Activated CD8-positive, alpha-beta memory T cell treated with anti-CD3 and anti-CD28 coated beads for 36 hours (primary cell): Measurements from ENCODE around the gene CSN1S1. TPM values are rescaled to one million over a fixed set of nuclear protein-coding genes. Genes with fewer than 3 reads are reported as not detected.

Experiments
- CTCF ChIA-PET: fragments of 350-600 bp; sonication (Branson Sonifier 250); formaldehyde crosslinking; loops from one replicate; lab custom pipeline; 2021; ENCODE audit warnings: antibody characterized with exemption; lab: Charles Lee
- POLR2A ChIA-PET: fragments of 350-600 bp; sonication (Branson Sonifier 250); formaldehyde crosslinking; loops from one replicate; lab custom pipeline; 2021; ENCODE audit warnings: antibody characterized with exemption; lab: Charles Lee
- total RNA-seq, 2 experiments: library from RNA; stranded (reverse); gene quantifications; one replicate each; pipeline ENCODE4 v1.2.3, GENCODE V29; 2021

The CSN1S1 gene
- total RNA-seq, 2 experiments from 2014 or later, result not detected

DNA sequence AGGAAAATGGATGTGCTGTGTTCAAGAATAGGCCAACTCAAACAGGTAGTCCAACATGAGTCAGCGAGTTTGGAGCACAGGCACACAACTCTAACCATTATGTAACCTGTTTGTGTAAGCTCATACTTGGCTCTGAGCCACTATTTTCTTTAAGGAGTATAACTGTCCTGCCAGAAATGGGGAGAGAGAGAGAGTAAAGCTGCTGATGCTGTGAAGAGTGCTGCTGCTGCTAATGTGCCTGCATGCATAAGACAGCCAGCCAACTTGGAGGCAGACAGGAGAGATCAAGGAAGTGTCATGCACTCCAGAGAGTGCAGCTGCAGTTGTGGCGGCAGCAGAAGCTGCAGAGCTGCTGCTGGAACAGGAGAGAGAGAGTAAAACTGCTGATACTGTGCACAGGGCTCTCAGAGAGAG, 53.2 kb downstream of the CSN1S1 start:
- ChIA-PET POLR2A (no interaction called here), CTCF (no interaction called here)

DNA sequence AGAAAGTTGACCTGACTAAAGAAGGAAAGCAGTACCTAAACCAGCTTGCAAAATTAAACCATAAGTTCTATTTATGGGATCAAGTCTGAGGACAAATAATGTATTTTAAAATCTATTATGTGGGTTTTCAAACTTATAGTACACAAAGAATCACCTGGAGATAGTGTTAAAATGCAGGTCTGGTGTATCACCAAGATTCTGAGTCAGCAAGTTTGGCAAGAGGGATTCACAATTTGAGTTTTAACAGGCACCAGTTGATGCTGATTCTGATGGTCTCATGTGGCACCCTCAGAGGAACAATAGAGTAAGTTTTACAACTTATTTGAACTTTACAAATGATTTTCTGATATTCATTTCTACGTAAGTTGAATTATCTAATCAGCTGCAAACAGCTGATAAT, 55.8 kb downstream of the CSN1S1 start:
- CTCF ChIA-PET, result no interaction called here
- POLR2A ChIA-PET, result no interaction called here

DNA sequence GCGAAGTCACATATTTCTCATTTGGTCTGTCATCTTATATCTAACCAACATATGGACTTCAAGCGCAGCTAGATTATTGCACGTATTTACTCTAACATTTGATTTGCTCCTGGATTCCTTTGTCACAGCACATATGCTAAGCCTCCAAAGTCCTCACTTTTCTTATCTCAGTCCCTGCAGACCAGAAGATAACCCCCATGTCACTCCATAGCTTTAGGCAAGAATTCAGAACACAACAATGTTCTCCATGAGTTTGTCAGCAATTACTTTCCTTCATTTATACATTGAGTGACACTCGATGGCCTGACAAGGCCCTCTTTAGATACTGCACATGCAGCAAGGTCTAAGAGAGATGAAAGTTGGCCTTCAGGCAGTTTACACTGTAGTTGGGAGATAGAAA, 60.1 kb downstream of the CSN1S1 start:
- CTCF ChIA-PET, result no interaction called here
- POLR2A ChIA-PET, result no interaction called here

DNA sequence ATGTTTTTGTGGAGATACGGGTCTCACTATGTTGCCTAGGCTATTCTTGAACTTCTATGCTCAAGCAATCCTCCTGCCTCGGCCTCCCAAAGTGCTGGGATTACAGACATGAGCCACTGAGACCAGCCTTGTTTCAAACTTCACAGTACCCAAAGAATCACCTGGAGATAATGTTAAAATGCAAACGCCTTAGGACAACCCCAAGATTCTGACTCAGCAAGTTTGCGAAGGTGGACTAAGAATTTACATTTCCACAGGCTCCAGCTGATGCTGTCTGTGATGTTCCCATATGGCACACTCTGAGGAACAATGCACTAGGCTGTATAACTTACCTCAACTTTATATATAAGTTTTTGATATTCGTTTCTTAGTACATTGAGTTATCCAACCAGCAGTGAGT, 63.9 kb downstream of the CSN1S1 start:
- CTCF ChIA-PET, result no interaction called here
- POLR2A ChIA-PET, result no interaction called here

DNA sequence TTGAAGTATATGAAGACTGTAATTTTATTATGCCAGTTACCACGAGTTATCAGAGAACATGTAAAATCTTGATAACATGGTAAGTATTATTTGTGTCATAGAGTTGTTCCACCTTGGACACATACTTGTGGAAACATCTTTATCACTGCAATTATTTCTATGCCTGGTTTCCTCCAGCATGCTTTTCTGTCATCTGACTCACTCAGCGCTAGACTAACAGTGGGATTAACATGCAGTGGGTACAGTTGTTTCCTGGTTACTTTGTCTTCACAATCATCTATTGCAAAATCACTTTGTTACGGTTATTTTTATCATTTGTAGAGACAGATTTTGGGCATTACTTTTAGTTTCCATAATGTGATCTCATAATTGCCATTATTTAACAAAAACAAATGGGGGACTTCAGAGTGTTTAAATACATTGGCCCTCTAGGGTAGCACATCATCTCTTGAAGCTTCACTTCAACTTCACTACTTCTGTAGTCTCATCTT, 64.7 kb downstream of the CSN1S1 start, which contains the start of gene STATH:
TSS of gene STATH (plus strand) at position 441 of the 491 bp plus-strand sequence. CDS start 2,472 bp downstream, outside the sequence.
- ChIA-PET CTCF (no interaction called here), POLR2A (no interaction called here)

Other genes starting within 250 kb of the CSN1S1 start
- under 1 TPM; 0.13 to 0.15 TPM for gene SULT1B1, start 170.4 kb upstream of the CSN1S1 start, total RNA-seq
- not detected for gene SULT1E1, start 70.9 kb upstream of the CSN1S1 start, total RNA-seq
- not detected for gene CSN2, start 34.7 kb downstream of the CSN1S1 start, total RNA-seq
- gene STATH, start 64.9 kb downstream of the CSN1S1 start, total RNA-seq, result not detected
- not detected for gene HTN3, start 97.4 kb downstream of the CSN1S1 start, total RNA-seq
- not detected for gene HTN1, start 119.4 kb downstream of the CSN1S1 start, total RNA-seq
- not detected for gene PRR27, start 223.2 kb downstream of the CSN1S1 start, total RNA-seq